HG03135 (cell line): Measurements from ENCODE around the gene SBK2.

Source experiments
- ATAC-seq: cut with Tn5 transposase; IDR thresholded peaks from one replicate; pipeline ENCODE4 v1.9.1; 2021; ENCODE audit warnings: mild to moderate bottlenecking, moderate library complexity; ENCODE audit not compliant: unreplicated experiment

SBK2 gene

DNA sequence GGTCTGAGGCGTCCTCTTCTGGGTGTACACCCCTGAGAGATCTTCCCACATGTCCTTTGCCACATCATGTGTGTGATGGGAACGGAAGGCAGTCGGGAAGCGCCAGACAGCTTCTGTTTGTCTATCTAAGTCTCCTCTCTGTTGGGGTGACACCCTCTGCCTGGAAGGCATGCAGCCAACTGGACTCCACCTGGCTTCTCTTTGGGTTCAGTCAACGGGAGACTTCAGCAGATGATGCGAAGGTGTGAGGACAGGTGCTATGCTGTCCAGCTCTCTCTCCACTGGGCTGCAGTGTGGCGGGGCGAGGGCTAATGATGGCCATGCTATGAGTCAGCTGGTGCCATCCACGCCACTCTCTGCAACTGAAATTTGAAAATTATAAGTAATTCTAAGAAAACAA, 22.8 kb upstream of the SBK2 start:
- no peak for ATAC-seq

DNA sequence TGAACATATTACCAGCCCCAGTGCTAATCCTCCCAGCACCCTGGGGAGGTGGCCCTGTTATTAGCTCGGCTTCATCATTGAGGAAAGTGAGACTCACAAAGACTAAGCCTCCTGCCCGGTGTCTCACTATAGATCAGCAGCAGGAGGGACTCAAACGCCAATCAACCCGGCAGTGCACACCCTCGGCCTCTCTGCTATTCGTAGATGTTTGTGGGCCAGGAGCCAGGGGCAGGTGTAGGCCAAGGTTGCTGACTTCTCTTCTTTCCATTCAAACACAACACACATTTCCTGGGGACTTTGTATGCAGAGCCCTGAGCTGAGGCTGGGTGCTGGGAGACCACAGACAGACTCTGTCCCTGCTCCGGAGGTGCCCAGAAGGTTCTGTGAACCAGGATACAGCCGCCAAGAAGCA, 17.8 kb upstream of the SBK2 start:
- ATAC-seq: no peak

DNA sequence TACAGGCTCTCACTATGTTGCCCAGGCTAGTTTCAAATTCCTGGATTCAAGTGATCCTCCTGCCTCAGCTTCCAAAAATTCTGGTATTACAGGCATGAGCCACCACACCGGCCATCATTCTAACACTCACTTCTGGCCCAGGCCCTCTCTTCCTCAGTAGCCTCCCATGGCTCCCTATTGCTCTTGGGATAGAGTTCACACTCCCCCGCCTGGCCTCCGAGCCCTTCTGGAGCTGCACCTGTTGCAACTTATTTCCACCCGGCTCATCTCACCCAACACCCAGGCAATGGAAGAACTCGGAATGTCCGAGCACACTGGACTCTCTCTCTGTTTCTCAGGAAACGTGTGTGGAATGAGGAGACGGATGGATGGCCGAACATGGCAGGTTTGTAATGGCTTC, 17.4 kb upstream of the SBK2 start:
- ATAC-seq: no peak

DNA sequence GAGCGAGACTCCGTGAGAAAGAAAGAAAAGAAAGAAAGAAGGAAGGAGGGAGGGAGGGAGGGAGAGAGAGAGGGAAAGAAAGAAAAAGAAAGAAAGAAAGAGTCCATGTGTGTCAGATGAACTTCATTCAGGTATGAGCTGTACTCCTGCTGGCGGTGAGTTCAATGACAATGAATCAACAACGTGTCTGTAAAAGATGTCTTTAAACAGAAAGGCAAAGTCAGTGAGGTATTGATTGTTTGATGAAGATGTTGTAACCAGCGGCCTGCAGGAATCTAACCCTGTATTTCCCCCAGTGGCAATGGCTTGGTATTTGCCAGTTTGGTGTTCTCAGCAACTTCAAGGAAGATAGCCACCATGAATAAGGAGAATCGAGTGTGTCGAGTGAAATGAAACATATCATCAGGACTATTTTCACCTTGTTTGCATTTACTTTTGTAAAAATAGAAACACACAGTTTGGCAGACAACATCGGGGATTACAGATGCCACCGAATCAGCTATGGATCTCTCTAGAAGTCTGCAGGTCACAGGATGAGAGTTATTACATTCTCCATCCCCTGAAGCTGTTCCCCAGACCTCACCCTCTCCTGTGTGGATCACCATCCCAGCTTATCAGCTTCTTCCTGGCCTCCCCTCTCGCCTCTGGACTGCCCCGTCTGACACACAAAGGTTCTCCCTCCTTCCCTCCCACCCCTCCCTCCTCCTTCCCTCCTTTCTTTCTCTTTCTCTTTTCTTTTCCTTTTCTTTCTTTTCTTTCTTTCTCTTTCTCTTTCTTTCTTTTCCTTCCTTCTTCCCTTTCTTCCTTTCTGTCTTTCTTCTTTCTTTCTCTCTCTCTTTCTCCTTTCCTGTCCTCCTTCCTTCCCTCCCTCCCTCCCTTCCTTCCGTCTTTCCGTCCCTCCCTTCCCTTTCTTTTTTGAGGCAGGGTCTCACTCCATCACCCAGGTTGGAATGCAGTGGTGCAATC, 16.6 kb upstream of the SBK2 start:
- ATAC-seq: no peak

DNA sequence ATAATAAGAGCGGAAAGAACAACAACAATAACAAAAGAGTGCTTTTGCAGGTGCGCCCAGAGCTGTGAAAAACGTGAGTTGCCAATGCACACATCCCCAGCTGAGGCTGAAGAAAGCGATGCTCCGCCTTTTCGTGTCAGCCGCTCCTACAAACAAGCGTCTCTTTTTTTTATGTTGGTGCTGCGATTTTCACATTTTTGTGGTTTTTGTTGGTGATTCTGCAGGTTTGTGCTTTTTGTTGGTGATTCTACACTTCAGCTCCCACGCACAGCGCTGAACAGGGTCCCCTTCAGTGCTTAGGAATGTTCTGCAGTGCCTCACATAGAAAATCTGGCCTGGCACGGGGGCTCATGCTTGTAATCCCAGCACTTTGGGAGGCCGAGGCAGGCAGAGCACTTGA, 15.7 kb upstream of the SBK2 start:
- ATAC-seq: no peak

DNA sequence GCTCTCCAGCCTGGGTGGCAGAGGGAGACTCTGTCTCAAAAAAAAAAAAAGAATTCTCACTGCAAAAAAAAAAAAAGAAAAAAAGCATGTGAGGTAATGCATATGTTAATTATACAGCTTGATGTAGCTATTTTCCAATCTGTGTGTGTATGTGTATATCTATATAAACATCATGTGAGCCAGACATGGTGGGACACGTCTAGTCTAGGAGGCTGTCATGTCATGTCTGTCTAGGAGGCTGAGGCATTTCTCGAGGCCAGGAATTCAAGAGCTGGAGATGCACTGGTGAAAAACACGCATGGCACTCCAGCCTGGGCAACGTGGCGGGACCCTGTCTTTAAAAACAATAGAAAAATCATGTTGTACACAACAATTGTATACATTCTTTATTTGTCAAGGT, 15.3 kb upstream of the SBK2 start:
- no peak for ATAC-seq

DNA sequence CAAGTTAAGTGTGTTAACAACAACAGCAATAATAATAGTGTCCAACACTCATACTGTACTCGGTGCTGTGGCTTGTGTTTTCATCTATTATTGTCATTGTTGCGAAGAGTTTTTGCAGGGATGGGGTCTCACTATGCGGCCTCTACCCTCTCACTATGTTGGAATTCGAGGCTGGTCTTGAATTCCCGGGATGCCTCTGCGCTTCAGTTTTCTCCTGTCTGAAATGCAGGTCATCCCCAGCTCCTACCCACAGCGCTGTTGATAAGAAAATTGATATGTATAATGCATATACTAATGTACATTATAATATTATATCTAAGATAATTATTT, 13.4 kb upstream of the SBK2 start:
- ATAC-seq: no peak

DNA sequence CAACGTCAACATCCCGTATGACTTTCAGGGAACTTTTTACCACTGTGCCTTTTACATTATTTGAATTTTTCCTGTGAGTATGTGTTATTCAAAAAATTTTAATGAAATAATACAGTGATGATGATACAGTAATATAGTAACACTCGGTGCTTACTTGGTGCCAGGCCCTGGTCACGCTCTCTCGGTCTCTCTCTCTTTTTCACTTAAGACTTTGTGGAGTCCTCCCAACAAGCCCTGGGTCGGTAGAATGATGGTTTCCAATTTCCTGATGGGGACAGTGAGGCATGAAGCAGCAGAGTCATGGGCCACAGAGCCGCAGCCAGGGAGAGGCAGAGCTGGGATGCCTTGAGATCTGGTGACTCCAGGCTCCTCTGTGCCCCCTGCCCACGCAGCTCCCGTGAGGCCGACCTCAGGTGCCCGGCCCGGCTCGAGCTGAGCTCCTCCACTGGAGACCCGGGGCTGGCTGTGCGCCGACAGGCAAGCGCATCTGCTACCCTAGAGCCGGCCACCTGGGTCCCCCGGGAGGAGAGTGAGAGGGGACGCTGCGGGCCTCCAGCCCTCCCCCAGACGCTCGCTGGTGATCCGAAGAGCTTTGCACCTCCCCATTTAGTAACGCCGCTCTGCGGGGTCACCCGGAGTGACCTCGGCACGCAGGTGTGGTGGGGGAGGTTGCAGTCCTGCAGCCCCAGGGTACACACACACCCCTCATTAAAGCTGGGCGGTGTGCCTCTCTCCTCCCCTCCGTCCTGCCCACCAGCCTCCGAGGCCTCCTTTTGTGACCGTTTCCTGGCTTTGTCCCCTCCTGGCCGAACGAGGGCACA, 12.8 kb upstream of the SBK2 start:
- ATAC-seq: no peak

DNA sequence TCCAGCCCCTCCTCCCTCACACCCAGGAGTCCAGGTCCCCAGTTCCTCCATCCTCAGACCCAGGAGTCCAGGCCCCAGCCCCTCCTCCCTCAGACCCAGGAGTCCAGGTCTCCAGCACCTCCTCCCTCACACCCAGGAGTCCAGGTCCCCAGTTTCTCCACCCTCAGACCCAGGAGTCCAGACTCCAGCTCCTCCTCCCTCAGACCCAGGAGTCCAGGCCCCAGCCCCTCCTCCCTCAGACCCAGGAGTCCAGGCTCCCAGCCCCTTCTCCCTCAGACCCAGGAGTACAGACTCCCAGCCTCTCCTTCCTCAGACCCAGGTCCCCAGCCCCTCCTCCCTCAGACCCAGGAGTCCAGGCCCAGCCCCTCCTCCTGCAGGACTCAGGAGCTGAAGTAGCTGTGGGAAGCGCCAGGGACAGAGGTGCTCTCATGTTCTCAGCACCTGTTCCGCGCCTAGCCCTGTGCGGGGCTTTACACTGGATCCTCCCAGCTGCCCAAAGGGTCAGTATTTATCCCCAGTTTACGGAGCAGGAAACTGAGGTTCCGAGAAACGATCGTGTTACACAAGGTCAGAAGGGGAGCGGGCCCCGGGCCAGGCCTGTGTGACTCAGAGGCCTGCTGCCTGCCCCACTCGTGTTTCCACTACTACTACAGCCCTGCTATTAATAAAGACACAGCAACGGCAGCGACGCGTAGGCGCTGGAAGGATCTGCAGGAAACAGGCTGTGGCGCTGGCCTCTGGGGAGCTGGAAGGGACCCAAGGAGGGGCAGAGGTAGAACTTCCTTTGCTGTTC, 10.1 kb upstream of the SBK2 start:
- no peak for ATAC-seq

DNA sequence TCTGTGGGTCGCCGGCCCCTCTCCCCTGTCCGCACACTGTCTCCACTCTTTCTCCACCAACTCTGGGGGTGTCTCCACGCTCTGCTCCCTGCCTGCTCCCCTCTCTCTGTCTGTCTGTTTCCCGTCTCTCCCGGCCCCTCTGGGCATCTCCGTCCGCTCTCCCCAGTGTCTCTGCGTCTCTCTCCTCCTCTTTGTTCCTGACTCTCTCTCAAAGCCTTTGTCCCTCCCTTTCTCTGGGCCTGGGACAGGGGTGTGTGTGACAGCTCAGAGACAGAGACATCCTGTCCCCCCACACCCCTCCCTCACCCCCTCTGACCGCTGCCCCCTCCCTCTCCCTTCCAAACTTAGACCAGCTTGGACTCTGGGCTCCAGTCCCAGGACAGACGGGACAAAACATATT, 9.1 kb upstream of the SBK2 start:
- no peak for ATAC-seq

DNA sequence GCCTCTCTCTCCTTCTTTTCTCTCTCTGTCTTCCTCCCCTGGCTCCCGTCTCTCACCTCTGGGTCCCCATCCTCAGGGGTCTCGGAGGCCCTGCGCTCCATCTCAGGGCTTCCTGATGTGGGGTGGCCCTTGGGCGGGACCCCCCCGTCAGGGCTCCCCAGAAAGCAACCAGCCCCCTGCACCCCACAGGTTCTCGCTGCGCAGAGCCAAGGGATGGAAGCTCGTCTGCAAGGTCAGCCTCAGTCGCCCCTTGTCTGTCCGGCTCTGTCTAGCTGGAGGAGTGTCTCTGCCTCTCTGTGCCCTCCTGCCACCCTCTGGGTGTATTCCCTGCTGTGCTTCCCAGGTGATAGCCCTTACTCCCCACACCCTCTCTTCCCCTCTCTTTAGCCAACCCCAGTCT, 8.5 kb upstream of the SBK2 start, which contains the start of gene SBK3:
TSS of gene SBK3 (minus strand) at position 101 of the 400 bp plus-strand sequence. CDS start at position 101, 0 bp downstream.
- ATAC-seq: no peak

DNA sequence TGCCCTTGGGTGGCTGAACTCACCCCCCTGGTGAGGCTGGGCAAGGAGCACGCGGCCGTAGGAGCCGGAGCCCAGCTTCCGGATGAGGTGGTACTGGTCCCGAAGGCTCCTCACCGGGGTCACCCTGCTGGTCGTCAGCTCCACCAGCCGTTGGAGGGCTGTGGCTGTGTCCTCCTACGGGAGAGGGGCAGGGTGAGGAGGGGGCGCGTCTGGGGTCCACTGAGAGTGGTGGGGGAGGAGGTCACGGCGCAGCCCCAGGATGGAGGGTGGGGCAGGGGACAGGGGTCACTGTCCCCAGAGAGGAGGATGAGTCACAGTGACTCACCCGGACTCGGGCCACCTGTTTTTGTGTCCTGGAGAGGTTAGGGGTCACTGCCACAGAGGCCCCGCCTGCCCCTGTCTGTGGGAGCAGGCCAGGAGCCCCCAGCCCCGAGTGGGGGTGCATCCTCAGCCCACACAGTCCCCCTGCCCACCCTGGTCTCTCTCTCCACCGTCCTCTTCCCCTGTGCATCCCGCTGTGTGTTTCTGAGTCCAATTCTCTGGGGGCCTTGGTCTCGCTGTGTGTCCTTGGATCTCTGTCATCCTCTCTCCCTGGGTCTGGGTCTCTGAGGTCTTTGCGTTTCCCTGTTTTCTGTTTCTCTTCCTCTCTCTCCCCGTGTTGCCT, 8.0 kb upstream of the SBK2 start:
- ATAC-seq: no peak

DNA sequence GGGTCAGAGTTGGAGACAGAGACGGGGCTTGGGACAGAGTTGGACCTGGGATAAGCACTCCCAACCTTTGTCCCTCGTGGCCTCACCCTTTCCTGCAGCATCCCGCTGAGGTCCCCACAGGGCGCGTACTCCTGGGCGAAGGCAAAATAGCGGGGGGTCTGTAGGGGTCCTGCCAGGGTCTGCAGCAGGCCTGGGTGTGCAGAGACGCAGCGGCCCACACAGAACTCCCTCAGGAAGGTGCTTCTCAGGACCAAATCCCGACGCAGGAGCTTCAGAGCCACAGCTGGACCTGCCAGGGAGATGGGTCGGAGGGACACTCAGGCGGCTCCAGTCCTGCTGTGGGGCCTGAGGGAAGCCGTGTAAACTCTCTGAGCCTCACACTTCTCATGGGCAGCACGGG, 7.1 kb upstream of the SBK2 start:
- ATAC-seq: no peak

DNA sequence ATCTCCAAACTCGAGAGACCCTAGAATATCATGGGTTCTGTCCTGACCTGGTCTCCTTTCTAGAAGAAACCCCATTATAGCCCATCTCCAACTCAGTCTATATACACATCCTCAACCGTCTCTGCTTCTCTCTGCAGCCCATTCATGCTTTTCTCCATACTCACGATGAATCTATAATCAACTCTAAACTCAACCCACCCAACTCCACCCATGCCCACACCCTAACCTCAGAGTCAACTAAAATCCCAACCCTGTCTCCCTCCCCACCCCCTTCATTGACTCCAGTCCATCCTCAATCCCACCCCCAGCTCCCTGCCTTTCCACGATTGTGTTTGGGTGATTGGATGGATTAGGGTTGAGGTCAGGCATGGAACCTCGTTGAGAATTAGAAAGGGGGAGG, 6.6 kb upstream of the SBK2 start:
- ATAC-seq: no peak

DNA sequence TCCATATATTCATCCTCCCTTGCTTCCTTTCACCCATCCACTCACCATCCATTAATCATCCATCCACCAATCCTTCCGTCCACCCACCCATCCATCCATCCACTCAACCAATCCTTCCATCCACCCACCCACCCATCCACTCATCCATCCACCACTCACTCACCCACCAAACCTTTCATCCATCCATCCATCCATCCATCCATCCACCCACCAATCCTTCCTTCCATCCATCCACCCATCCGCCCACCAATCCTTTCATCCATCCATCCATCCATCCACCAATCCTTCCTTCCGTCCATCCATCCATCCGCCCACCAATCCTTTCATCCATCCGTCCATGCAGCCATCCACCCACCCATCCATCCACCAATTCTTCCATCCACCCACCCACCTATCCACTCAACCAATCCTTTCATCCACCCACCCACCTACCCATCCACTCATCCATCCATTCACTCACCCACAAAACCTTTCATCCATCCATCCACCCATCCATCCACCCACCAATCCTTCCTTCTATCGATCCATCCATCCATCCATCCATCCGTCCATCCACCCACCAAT, 5.4 kb upstream of the SBK2 start:
- no peak for ATAC-seq

DNA sequence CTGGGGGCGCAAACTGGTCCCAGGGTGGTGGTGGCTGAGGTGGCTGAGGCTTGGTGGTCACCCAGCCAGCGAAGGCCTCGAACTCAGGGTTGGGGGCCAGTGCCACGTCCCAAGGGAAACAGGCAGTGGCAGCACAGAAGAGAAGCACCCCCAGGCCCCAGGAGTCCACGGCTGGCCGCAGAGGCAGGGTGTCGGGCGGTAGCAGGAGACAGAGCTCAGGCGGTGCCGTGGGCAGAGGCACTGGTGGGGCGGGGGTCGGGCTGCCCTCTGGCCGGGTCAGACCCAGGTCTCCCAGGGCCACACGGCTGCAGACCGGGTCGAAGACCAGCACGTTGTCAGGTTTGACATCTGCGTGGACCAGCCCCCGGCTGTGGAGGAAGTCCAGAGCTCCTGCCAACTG, 4.2 kb upstream of the SBK2 start:
- ATAC-seq: no peak

DNA sequence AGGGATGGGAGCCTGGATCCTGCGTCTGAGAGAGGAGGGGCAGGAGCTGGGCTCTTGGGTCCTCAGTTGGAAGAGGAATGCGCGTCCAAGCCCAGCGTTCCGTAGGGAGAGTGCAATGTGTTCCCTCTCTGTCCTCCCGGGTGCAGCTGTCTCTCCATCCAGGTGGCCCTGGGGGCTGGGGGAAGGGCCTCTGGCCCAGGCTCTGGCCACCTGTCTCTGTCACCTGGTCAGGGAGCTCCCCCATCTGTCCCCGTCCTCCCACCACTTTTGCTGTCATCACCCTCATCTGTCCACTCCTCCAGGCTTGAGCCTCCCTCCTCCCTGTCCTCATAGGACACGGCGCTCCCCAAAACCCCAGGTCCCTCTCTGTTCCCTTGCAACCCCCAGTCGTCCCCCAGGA, 3.7 kb upstream of the SBK2 start:
- ATAC-seq: no peak

DNA sequence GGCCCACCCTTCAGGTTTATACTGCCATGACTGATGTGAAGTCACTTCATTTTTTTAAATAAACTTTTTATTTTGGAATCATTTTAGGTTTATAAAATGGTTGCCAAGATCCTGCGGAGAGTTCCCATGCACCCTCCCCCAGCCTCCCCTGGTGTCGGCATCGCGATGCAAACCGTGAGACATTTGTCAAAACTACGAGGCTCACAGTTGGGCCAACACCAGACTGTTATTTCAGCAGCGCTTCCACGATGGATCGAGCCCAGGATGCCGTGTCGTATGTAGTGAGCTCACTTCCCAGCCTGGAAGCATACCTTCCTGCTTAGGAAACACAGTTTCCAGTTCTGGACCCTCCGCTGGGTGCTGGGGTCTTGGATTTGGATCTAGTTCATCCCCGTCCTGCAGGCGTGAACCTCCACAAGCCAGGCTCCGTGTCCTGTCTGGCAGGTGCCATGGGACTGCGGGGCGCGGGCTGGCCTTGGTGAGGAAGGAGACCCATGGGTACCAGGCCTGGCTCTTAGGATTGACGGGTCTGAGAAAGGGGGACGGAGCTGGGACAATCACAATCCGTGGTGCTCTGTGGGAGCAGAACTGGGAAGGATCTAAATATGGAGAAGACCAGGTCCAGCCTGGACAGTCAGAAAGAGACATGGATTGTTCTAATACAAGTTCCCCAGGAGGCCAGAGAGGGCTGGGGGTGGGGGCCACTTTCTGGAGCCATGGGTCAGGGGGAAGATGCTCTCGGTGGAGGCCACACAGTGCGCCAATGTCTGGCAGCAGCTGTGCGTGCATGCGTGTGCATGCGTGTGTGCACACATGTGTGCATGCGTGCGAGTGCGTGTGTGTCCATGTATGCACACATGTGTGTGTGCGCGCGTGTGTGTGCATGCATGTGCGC, 2.4 kb upstream of the SBK2 start:
- ATAC-seq: no peak

DNA sequence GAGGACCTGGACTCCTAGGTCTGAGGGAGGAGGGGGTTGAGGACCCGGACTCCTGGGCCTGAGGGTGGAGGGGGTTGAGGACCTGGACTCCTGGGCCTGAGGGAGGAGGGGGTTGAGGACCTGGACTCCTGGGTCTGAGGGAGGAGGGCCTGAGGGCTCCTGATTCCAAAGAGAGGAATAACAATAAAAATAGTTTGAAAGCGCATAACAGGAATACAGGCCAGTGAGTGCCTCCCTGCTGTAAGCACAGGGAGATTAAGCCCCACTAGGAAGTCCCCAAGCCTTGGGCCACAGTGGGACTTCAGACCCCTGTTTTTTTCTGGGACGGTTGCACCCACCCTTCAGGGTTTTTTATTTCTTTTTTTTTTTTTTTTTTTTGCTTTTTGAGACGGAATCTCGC, 1.2 kb upstream of the SBK2 start:
- ATAC-seq: no peak

DNA sequence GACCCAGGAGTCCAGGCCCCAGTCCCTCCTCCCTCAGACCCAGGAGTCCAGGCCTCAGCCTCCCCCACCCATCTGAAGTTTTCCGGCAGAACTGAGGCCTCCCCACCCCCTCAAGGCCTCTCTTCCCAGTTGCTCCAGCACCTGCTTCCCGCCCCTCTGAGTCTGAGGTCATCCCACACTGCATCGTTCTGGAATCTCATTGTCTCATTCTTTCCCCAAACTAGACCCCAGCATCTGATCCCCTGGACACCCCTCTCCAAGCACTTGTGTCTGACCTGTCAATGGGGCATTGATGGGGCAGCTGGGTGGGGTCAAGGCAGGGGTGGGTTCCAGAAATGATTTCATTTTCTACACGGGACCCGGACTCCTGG, 793 bp upstream of the SBK2 start:
- ATAC-seq: no peak
